Measurements from ENCODE around the gene IL20RB. TPM values are rescaled to one million over a fixed set of nuclear protein-coding genes. Genes with fewer than 3 reads are reported as not detected.

The IL20RB gene
- polyA plus RNA-seq, 1 donor (not counting 4 experiments of a cell fraction or from before 2014, with no cell fraction given), result 239 TPM

Other genes with a start within 250 kb of the IL20RB start
- gene STAG1, start 205.6 kb upstream of the IL20RB start, polyA plus RNA-seq, result 5.9 to 11.8 TPM (median 7.1 TPM) in 3 replicates
- 0.61 to 1.9 TPM (median 1.5 TPM) in 3 replicates for gene SLC35G2, start 138.9 kb upstream of the IL20RB start, polyA plus RNA-seq
- 35.8 to 57.9 TPM (median 44.2 TPM) in 3 replicates for gene NCK1, start 95.8 kb upstream of the IL20RB start, polyA plus RNA-seq

Measured in keratinocyte (primary cell).